ENCODE measurements around the gene KCMF1. TPM values are rescaled to one million over a fixed set of nuclear protein-coding genes. Genes with fewer than 3 reads are reported as not detected.

KCMF1 gene
- total RNA-seq, 1 experiment from 2014 or later, result 73.6 TPM

GRCh38 chr2:84965827-84966226, 5.1 kb upstream of the KCMF1 start:
- Histone ChIP-seq H3K4me2 (ENCODE audit: low read length) (no peak overlapping the region), H3K4me1 (ENCODE audit: insufficient read depth, low read length) (peaks cover 24% of the 10 kb centered on the region), H3F3A (ENCODE audit: low read length, unreplicated experiment) (peaks cover 6% of the 10 kb centered on the region), H3K27ac (ENCODE audit: low read length) (no peak overlapping the region), H3K9ac (ENCODE audit: low read length) (no peak overlapping the region), H3K79me2 (ENCODE audit: low read length) (peaks cover 69% of the 10 kb centered on the region), H3K4me3 (ENCODE audit: low read length) (no peak overlapping the region), H3K9me3 (ENCODE audit: low read length) (no peaks in the 10 kb centered on the region), H4K20me1 (ENCODE audit: low read length) (peaks cover 12% of the 10 kb centered on the region; the same call in 1 of the 2 replicates), H2AFZ (ENCODE audit: low read length) (no peak overlapping the region), H3K36me3 (ENCODE audit: low read depth, low read length) (peaks cover 3% of the 10 kb centered on the region; the same call in 1 of the 2 replicates), H3K9me2 (replicated peaks; ENCODE audit: low read length) (no peaks in the 10 kb centered on the region), H3K27me3 (ENCODE audit: low read length) (no peaks in the 10 kb centered on the region)
- intact Hi-C loops (cut with micrococcal nuclease), result no loop called here
- no peak for TF ChIP-seq CTCF (conservative IDR thresholded peaks at IDR 0.05; ENCODE audit: low read depth, low read length)
- TF ChIP-seq EZH2 (IDR thresholded peaks at IDR 0.05; ENCODE audit: low read length, unreplicated experiment), result no peak
- no peak for TF ChIP-seq EZH2phosphoT487 (IDR thresholded peaks at IDR 0.05; ENCODE audit: borderline replicate concordance, low read length)
- BruUV-seq (replicated peaks), result no TSS peak
- CTCF ChIA-PET, result no interaction called here
- DNase-seq, result no peak
- no peak for ATAC-seq
- POLR2A ChIA-PET (ENCODE audit: unreplicated experiment), result no interaction called here

GRCh38 chr2:84966731-84967130, 4.2 kb upstream of the KCMF1 start:
- no peaks in the 10 kb centered on the region for H3K27me3 ChIP-seq (ENCODE audit: low read length)
- DNase-seq (no peak), ATAC-seq (no peak)
- H3K27ac ChIP-seq (ENCODE audit: low read length), result no peak overlapping the region
- peaks cover 24% of the 10 kb centered on the region for H3K4me1 ChIP-seq (ENCODE audit: insufficient read depth, low read length)
- intact Hi-C loops (cut with micrococcal nuclease), result no loop called here
- no peaks in the 10 kb centered on the region for H3K9me3 ChIP-seq (ENCODE audit: low read length)
- H3K4me2 ChIP-seq (ENCODE audit: low read length), result no peak overlapping the region
- CTCF ChIA-PET, result no interaction called here
- H3K9ac ChIP-seq (ENCODE audit: low read length), result no peak overlapping the region
- peaks cover 3% of the 10 kb centered on the region; the same call in 1 of the 2 replicates for H3K36me3 ChIP-seq (ENCODE audit: low read depth, low read length)
- no TSS peak for BruUV-seq (replicated peaks)
- no peak overlapping the region for H2AFZ ChIP-seq (ENCODE audit: low read length)
- TF ChIP-seq CTCF (conservative IDR thresholded peaks at IDR 0.05; ENCODE audit: low read depth, low read length) (no peak), EZH2 (IDR thresholded peaks at IDR 0.05; ENCODE audit: low read length, unreplicated experiment) (no peak), EZH2phosphoT487 (IDR thresholded peaks at IDR 0.05; ENCODE audit: borderline replicate concordance, low read length) (no peak)
- H3K79me2 ChIP-seq (ENCODE audit: low read length), result peaks cover 74% of the 10 kb centered on the region
- POLR2A ChIA-PET (ENCODE audit: unreplicated experiment), result no interaction called here
- peaks cover 2% of the 10 kb centered on the region for H3F3A ChIP-seq (ENCODE audit: low read length, unreplicated experiment)
- no peaks in the 10 kb centered on the region for H3K9me2 ChIP-seq (replicated peaks; ENCODE audit: low read length)
- no peak overlapping the region for H3K4me3 ChIP-seq (ENCODE audit: low read length)
- H4K20me1 ChIP-seq (ENCODE audit: low read length), result peaks cover 12% of the 10 kb centered on the region; the same call in 1 of the 2 replicates

- Histone ChIP-seq H3K27ac (ENCODE audit: low read length) (peak overlapping the region; percentile 82), H3K4me3 (ENCODE audit: low read length) (peak overlapping the region; percentile 77), H3K9me2 (replicated peaks; ENCODE audit: low read length) (no peaks in the 10 kb centered on the region), H3K36me3 (ENCODE audit: low read depth, low read length) (peaks cover 2% of the 10 kb centered on the region; the same call in 1 of the 2 replicates), H3K27me3 (ENCODE audit: low read length) (no peaks in the 10 kb centered on the region), H3K9me3 (ENCODE audit: low read length) (no peaks in the 10 kb centered on the region), H2AFZ (ENCODE audit: low read length) (0 out of 2 replicates have a peak overlapping the region, but pooled peaks have one; percentile 1), H3F3A (ENCODE audit: low read length, unreplicated experiment) (no peaks in the 10 kb centered on the region), H3K4me1 (ENCODE audit: insufficient read depth, low read length) (peaks cover 29% of the 10 kb centered on the region; the same call in 1 of the 2 replicates), H4K20me1 (ENCODE audit: low read length) (peaks cover 32% of the 10 kb centered on the region), H3K9ac (ENCODE audit: low read length) (peak overlapping the region; percentile 94), H3K4me2 (ENCODE audit: low read length) (peak overlapping the region; percentile 84), H3K79me2 (ENCODE audit: low read length) (peaks cover 90% of the 10 kb centered on the region)
- intact Hi-C loops (cut with micrococcal nuclease), result loop anchor here (1.0 kb wide), 1 partner anchor 42 kb away; no protein-coding TSS in a partner anchor
- CTCF ChIA-PET, result interaction anchor here (0.6 to 3.2 kb wide), 6 partner anchors 11 to 1673 kb away, joined by 3 to 11 read pairs (median 4); no protein-coding TSS in a partner anchor
- DNase-seq (peak; percentile 26), ATAC-seq (no peak)
- POLR2A ChIA-PET (ENCODE audit: unreplicated experiment), result interaction anchor here (0.5 to 3.2 kb wide), 2 partner anchors 11 to 591 kb away, joined by 3 to 31 read pairs; partner anchors contain the start of gene GGCX
- TF ChIP-seq EZH2 (IDR thresholded peaks at IDR 0.05; ENCODE audit: low read length, unreplicated experiment) (no peak), EZH2phosphoT487 (IDR thresholded peaks at IDR 0.05; ENCODE audit: borderline replicate concordance, low read length) (no peak), CTCF (conservative IDR thresholded peaks at IDR 0.05; ENCODE audit: low read depth, low read length) (no peak)
- BruUV-seq (replicated peaks), result TSS peak; percentile 58
Measured at GRCh38 chr2:84969511-84970209, 1.3 kb upstream of the KCMF1 start.

All from PC-3 (cell line).